ENCODE data around the gene TLE4. TPM values are rescaled to one million over a fixed set of nuclear protein-coding genes. Genes with fewer than 3 reads are reported as not detected.

TLE4 gene
- total and polyA plus RNA-seq, 2 donors (not counting 1 experiment from before 2014, with no cell fraction given) = 34.7 to 57.3 TPM

DNA sequence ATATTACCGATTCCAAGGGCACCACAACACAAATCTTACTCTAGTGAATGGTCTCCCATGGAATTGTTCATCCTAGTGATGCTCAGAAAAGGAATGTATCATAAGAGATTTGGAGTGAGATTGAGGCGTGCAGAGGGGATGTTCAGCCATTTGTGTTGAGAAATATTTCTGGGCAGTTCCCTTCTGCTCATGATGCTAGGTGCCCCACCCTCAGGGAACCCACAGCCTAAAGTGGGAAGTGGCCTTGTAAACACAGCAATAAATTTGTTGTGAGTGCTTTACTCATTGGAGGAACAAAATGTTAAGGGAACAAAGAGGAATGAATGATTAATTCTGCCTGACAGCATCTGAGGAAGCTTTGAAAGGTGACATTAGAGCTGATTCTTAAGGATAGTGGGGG is 129.9 kb downstream of the TLE4 start:
- peaks cover 5 to 11% of the 10 kb centered on the region in 2 donors for H3K4me1 ChIP-seq (ENCODE audit: control insufficient read depth in 2 of 2, insufficient read depth in 2 of 2, low read length in 2 of 2)
- peaks cover 0 to 22% of the 10 kb centered on the region in 2 experiments for H3K36me3 ChIP-seq (replicated peaks in 1 of 2; ENCODE audit: control extremely low read depth in 1 of 2, control insufficient read depth in 1 of 2, extremely low read depth in 1 of 2, insufficient read depth in 2 of 2, low read length in 1 of 2)
- no peaks in the 10 kb centered on the region for H3K27me3 Mint-ChIP-seq
- H3K9me3 Mint-ChIP-seq (ENCODE audit: insufficient read depth) = no peaks in the 10 kb centered on the region
- DNase-seq (peak; percentile 39), ATAC-seq (ENCODE audit: low read depth) (no peak)
- TF ChIP-seq, protein P1, sequence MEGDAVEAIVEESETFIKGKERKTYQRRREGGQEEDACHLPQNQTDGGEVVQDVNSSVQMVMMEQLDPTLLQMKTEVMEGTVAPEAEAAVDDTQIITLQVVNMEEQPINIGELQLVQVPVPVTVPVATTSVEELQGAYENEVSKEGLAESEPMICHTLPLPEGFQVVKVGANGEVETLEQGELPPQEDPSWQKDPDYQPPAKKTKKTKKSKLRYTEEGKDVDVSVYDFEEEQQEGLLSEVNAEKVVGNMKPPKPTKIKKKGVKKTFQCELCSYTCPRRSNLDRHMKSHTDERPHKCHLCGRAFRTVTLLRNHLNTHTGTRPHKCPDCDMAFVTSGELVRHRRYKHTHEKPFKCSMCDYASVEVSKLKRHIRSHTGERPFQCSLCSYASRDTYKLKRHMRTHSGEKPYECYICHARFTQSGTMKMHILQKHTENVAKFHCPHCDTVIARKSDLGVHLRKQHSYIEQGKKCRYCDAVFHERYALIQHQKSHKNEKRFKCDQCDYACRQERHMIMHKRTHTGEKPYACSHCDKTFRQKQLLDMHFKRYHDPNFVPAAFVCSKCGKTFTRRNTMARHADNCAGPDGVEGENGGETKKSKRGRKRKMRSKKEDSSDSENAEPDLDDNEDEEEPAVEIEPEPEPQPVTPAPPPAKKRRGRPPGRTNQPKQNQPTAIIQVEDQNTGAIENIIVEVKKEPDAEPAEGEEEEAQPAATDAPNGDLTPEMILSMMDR (IDR thresholded peaks at IDR 0.05) = no peak
- no peak for TF ChIP-seq EZH2 (IDR thresholded peaks at IDR 0.05; ENCODE audit: borderline replicate concordance, insufficient read depth, low read depth, low read length, poor library complexity, severe bottlenecking)
- no peaks in the 10 kb centered on the region for H3K27me3 ChIP-seq (replicated peaks in 1 of 4; ENCODE audit: control extremely low read depth in 1 of 4, control insufficient read depth in 3 of 4, insufficient read depth in 4 of 4, low read length in 3 of 4)
- H3K4me1 Mint-ChIP-seq = peaks cover 32% of the 10 kb centered on the region
- H3K79me2 ChIP-seq (ENCODE audit: control insufficient read depth, insufficient read depth, low read length) = no peaks in the 10 kb centered on the region
- H2AFZ ChIP-seq (ENCODE audit: insufficient read depth, low read depth, low read length, poor library complexity, severe bottlenecking) = no peak overlapping the region
- ChIA-PET CTCF (no interaction called here), POLR2A (no interaction called here)
- H3K27ac Mint-ChIP-seq = no peak overlapping the region
- no peak overlapping the region for H3K9ac ChIP-seq (ENCODE audit: low read length)
- H3K4me3 Mint-ChIP-seq = no peak overlapping the region
- no peaks in the 10 kb centered on the region for H3K9me3 ChIP-seq (ENCODE audit: control extremely low read depth in 1 of 3, control insufficient read depth in 2 of 3, insufficient read depth in 1 of 3, low read length in 2 of 3)
- no peak overlapping the region for H3K4me3 ChIP-seq (ENCODE audit: control extremely low read depth in 1 of 5, extremely low read depth in 1 of 5, insufficient read depth in 1 of 5, low read depth in 2 of 5, low read length in 4 of 5)
- no peaks in the 10 kb centered on the region for H4K20me1 ChIP-seq (ENCODE audit: control insufficient read depth, insufficient read depth, low read length, poor library complexity, severe bottlenecking)
- WGBS (ENCODE audit: insufficient coverage) = 86% methylated on average over 1 of the region's 2 CpGs
- intact Hi-C loops (cut with micrococcal nuclease) = no loop called here
- H3K4me2 ChIP-seq (replicated peaks; ENCODE audit: low read depth, low read length, poor library complexity, severe bottlenecking) = no peak overlapping the region
- H3K27ac ChIP-seq (ENCODE audit: low read length in 2 of 2) = no peak overlapping the region

DNA sequence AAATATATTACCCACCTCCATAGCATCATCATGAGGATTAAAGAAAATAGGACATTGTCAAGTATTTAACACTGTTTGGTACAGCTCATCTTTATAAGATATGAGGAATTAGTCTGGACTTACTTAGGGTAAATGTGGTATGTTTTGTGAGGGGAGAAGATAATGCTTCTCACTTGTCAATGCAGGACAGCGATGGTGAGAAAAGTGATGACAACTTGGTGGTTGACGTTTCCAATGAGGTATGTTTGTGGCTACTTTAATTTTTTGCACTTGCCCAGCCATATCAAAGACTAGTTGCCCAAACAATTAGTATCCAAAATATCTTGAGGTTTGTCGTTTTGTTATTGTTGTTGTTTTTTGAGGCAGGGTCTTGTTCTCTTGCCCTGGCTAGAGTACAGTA is 133.9 kb downstream of the TLE4 start:
- Mint-ChIP-seq H3K9me3 (ENCODE audit: insufficient read depth) (no peaks in the 10 kb centered on the region), H3K27ac (no peak overlapping the region), H3K4me3 (no peak overlapping the region), H3K4me1 (peaks cover 13% of the 10 kb centered on the region), H3K27me3 (no peaks in the 10 kb centered on the region)
- ChIA-PET POLR2A (no interaction called here), CTCF (interaction anchor here (0.6 kb wide), 1 partner anchor 137 kb away, joined by 5 read pairs; no protein-coding TSS in a partner anchor)
- H3K4me1 ChIP-seq (ENCODE audit: control insufficient read depth in 2 of 2, insufficient read depth in 2 of 2, low read length in 2 of 2) = peaks cover 5 to 11% of the 10 kb centered on the region in 2 donors
- intact Hi-C loops (cut with micrococcal nuclease) = no loop called here
- H3K79me2 ChIP-seq (ENCODE audit: control insufficient read depth, insufficient read depth, low read length) = no peaks in the 10 kb centered on the region
- H2AFZ ChIP-seq (ENCODE audit: insufficient read depth, low read depth, low read length, poor library complexity, severe bottlenecking) = no peak overlapping the region
- DNase-seq (no peak), ATAC-seq (ENCODE audit: low read depth) (no peak)
- peaks cover 0 to 49% of the 10 kb centered on the region in 2 experiments for H3K36me3 ChIP-seq (replicated peaks in 1 of 2; ENCODE audit: control extremely low read depth in 1 of 2, control insufficient read depth in 1 of 2, extremely low read depth in 1 of 2, insufficient read depth in 2 of 2, low read length in 1 of 2)
- H4K20me1 ChIP-seq (ENCODE audit: control insufficient read depth, insufficient read depth, low read length, poor library complexity, severe bottlenecking) = no peaks in the 10 kb centered on the region
- H3K4me3 ChIP-seq (ENCODE audit: control extremely low read depth in 1 of 5, extremely low read depth in 1 of 5, insufficient read depth in 1 of 5, low read depth in 2 of 5, low read length in 4 of 5) = no peak overlapping the region
- no CpG with 5 or more reads among the region's 3 CpGs for WGBS (ENCODE audit: insufficient coverage)
- H3K27me3 ChIP-seq (replicated peaks in 1 of 4; ENCODE audit: control extremely low read depth in 1 of 4, control insufficient read depth in 3 of 4, insufficient read depth in 4 of 4, low read length in 3 of 4) = no peaks in the 10 kb centered on the region
- TF ChIP-seq EZH2 (IDR thresholded peaks at IDR 0.05; ENCODE audit: borderline replicate concordance, insufficient read depth, low read depth, low read length, poor library complexity, severe bottlenecking) = no peak
- TF ChIP-seq, protein P1 (IDR thresholded peaks at IDR 0.05) = no peak
- H3K4me2 ChIP-seq (replicated peaks; ENCODE audit: low read depth, low read length, poor library complexity, severe bottlenecking) = no peak overlapping the region
- no peaks in the 10 kb centered on the region for H3K9me3 ChIP-seq (ENCODE audit: control extremely low read depth in 1 of 3, control insufficient read depth in 2 of 3, insufficient read depth in 1 of 3, low read length in 2 of 3)
- no peak overlapping the region for H3K27ac ChIP-seq (ENCODE audit: low read length in 2 of 2)
- H3K9ac ChIP-seq (ENCODE audit: low read length) = no peak overlapping the region

All from B cell (primary cell).